Right cardiac atrium (tissue), 5 donors: ENCODE measurements around the gene SLC9A5. TPM values are rescaled to one million over a fixed set of nuclear protein-coding genes. Genes with fewer than 3 reads are reported as not detected.

Experiments used
- ATAC-seq, 2 donors: fragments of 200-7000 bp; cut with Tn5 transposase; one replicate each; pipeline versions ENCODE4 v1.8.0 to v1.9.1; 2020; ENCODE audit warnings: moderate library complexity in 2 of 2, mild to moderate bottlenecking in 1 of 2
- DNase-seq, 3 donors: peaks; one replicate each; pipeline ENCODE4 v3.0.0-alpha.2; 2020
- H3K27ac ChIP-seq: one replicate; pipeline ENCODE4 v1.5.1; 2013; ENCODE audit warnings: mild to moderate bottlenecking, low read length, control low read depth, moderate library complexity
- H3K27me3 ChIP-seq: one replicate; pipeline ENCODE4 v1.6.1; 2013; ENCODE audit not compliant: control insufficient read depth, insufficient read depth
- H3K4me1 ChIP-seq: one replicate; pipeline ENCODE4 v1.6.1; 2013; ENCODE audit warnings: low read length; ENCODE audit not compliant: control insufficient read depth, insufficient read depth
- H3K4me3 ChIP-seq: one replicate; pipeline ENCODE4 v1.5.1; 2013; ENCODE audit warnings: low read length, control low read depth
- H3K9me3 ChIP-seq: one replicate; pipeline ENCODE4 v1.6.1; 2013; ENCODE audit warnings: low read length; ENCODE audit not compliant: control insufficient read depth
- WGBS: extraction: QIAGEN DNeasy Blood & Tissue Kit; methylation state at CpG from one replicate; pipeline ENCODE4 v1.1.7; 2013; 5-methylcytosine and 5-hydroxymethylcytosine counted together
- intact Hi-C, 4 donors: fragments of 100-400 bp; cut with DNase I; formaldehyde crosslinking; loops; one replicate each; pipeline versions ENCODE4 v1.11.0 to v1.14.0; 2022 to 2023
- polyA plus RNA-seq: library from polyadenylated mRNA; stranded (reverse); fragments of 200-250 nt; gene quantifications from one replicate; pipeline ENCODE4 v1.2.3, GENCODE V29; 2013
- total RNA-seq, 4 donors: library from RNA; stranded (reverse); fragmentation: NEBNext Ultra II Directional; extraction: Animal tissue kit (Norgen Biotek cat#: 25700); gene quantifications; one replicate each; pipeline ENCODE4 v1.2.1, GENCODE V29; 2021
- donor health status: healthy with polysubstance abuse.
- donor health status: DM: no; HTN: yes; CAD: no.
- donor health status: DM: no; HTN: no; CAD: no.
- donor health status: DM: no; HTN: yes; CAD: no; lungs with severe emphysema.
- donor health status: DM: yes; HTN: yes; CAD: no.

Gene SLC9A5
- total and polyA plus RNA-seq, 5 donors, result 1.9 to 2.9 (median 2.3) TPM

GRCh38 chr16:67233596-67233995 lies 15.2 kb upstream of the SLC9A5 start:
- no peaks in the 10 kb centered on the region for H3K4me1 ChIP-seq
- H3K27ac ChIP-seq, result no peak overlapping the region
- 70% methylated on average over 7 of the region's 7 CpGs for WGBS

GRCh38 chr16:67234180-67234597 lies 14.6 kb upstream of the SLC9A5 start:
- 91% methylated on average over 10 of the region's 10 CpGs for WGBS
- H3K4me1 ChIP-seq, result no peaks in the 10 kb centered on the region
- no peaks in the 10 kb centered on the region for H3K27me3 ChIP-seq
- H3K27ac ChIP-seq, result no peak overlapping the region
- no peak overlapping the region for H3K4me3 ChIP-seq
- intact Hi-C loops, result no loop called here
- H3K9me3 ChIP-seq, result no peaks in the 10 kb centered on the region
- DNase-seq (peak in 2 of 3 donors; percentile 2 to 52), ATAC-seq (no peak)

More at GRCh38 chr16:67233596-67233995, 15.2 kb upstream of the SLC9A5 start:
- Histone ChIP-seq H3K27me3 (no peaks in the 10 kb centered on the region), H3K4me3 (no peak overlapping the region), H3K9me3 (no peaks in the 10 kb centered on the region)
- no peak for ATAC-seq
- peak in 2 of 3 donors; percentile 19 to 47 for DNase-seq
- intact Hi-C loops, result no loop called here

GRCh38 chr16:67235816-67236562 lies 12.8 kb upstream of the SLC9A5 start:
- ATAC-seq, result no peak
- WGBS, result 85% methylated on average over 17 of the region's 17 CpGs
- H3K9me3 ChIP-seq, result no peaks in the 10 kb centered on the region
- no peak overlapping the region for H3K27ac ChIP-seq
- no peaks in the 10 kb centered on the region for H3K27me3 ChIP-seq
- peak in 2 of 3 donors; percentile 5 to 25 for DNase-seq
- no peak overlapping the region for H3K4me3 ChIP-seq
- H3K4me1 ChIP-seq, result no peaks in the 10 kb centered on the region
- intact Hi-C loops, result no loop called here

GRCh38 chr16:67236563-67237395 lies 12.0 kb upstream of the SLC9A5 start:
- H3K4me3 ChIP-seq, result no peak overlapping the region
- ATAC-seq (peak in 1 of 2 donors; percentile 52), DNase-seq (peak; percentile 54 to 81 (median 69))
- peaks cover 7% of the 10 kb centered on the region for H3K4me1 ChIP-seq
- H3K27ac ChIP-seq, result no peak overlapping the region
- no peaks in the 10 kb centered on the region for H3K27me3 ChIP-seq
- 77% methylated on average over 50 of the region's 50 CpGs for WGBS
- H3K9me3 ChIP-seq, result no peaks in the 10 kb centered on the region
- intact Hi-C loops, result no loop called here

- Histone ChIP-seq H3K4me3 (no peak overlapping the region), H3K9me3 (no peaks in the 10 kb centered on the region), H3K4me1 (peaks cover 12% of the 10 kb centered on the region), H3K27ac (no peak overlapping the region), H3K27me3 (no peaks in the 10 kb centered on the region)
- intact Hi-C loops, result no loop called here
- ATAC-seq (no peak), DNase-seq (peak in 2 of 3 donors; percentile 3 to 37)
- WGBS, result 80% methylated on average over 16 of the region's 16 CpGs
These were observed 11.1 kb upstream of the SLC9A5 start for GRCh38 chr16:67237396-67238277.

- intact Hi-C loops, result no loop called here
- 97% methylated on average over 3 of the region's 3 CpGs for WGBS
- no peak overlapping the region for H3K27ac ChIP-seq
- DNase-seq, result no peak
- H3K4me3 ChIP-seq, result no peak overlapping the region
- no peaks in the 10 kb centered on the region for H3K27me3 ChIP-seq
- no peak for ATAC-seq
- H3K9me3 ChIP-seq, result no peaks in the 10 kb centered on the region
- peaks cover 12% of the 10 kb centered on the region for H3K4me1 ChIP-seq
These were observed 10.6 kb upstream of the SLC9A5 start for GRCh38 chr16:67238278-67238575.

- H3K27ac ChIP-seq, result no peak overlapping the region
- H3K27me3 ChIP-seq, result no peaks in the 10 kb centered on the region
- no peak overlapping the region for H3K4me3 ChIP-seq
- 90% methylated on average over 9 of the region's 9 CpGs for WGBS
- H3K9me3 ChIP-seq, result no peaks in the 10 kb centered on the region
- intact Hi-C loops, result no loop called here
- ATAC-seq (no peak), DNase-seq (peak in 2 of 3 donors; percentile 3 to 38)
- peaks cover 18% of the 10 kb centered on the region for H3K4me1 ChIP-seq
These were observed 9.8 kb upstream of the SLC9A5 start for GRCh38 chr16:67238806-67239470.

GRCh38 chr16:67240506-67240905 lies 8.3 kb upstream of the SLC9A5 start:
- intact Hi-C loops, result no loop called here
- peaks cover 25% of the 10 kb centered on the region for H3K4me1 ChIP-seq

GRCh38 chr16:67241008-67241900 lies 7.5 kb upstream of the SLC9A5 start:
- peaks cover 28% of the 10 kb centered on the region for H3K4me1 ChIP-seq
- DNase-seq, result peak; percentile 79 to 92 (median 89)
- H3K9me3 ChIP-seq, result no peaks in the 10 kb centered on the region
- intact Hi-C loops, result no loop called here
- peak overlapping the region; percentile 86 for H3K27ac ChIP-seq
- no peaks in the 10 kb centered on the region for H3K27me3 ChIP-seq
- WGBS, result 41% methylated on average over 10 of the region's 10 CpGs
- H3K4me3 ChIP-seq, result no peak overlapping the region
- peak; percentile 19 to 53 for ATAC-seq

More at GRCh38 chr16:67240506-67240905, 8.3 kb upstream of the SLC9A5 start:
- WGBS, result 68% methylated on average over 4 of the region's 4 CpGs
- Histone ChIP-seq H3K27me3 (no peaks in the 10 kb centered on the region), H3K27ac (peak overlapping the region; percentile 84), H3K4me3 (no peak overlapping the region), H3K9me3 (no peaks in the 10 kb centered on the region)
- no peak for ATAC-seq
- peak in 1 of 3 donors; percentile 49 for DNase-seq
